Measurements from ENCODE around the gene FRMD6.

Gene FRMD6

GRCh38 chr14:51730098-51730497, 78.4 kb downstream of the FRMD6 start:
- TF ChIP-seq CTCF (conservative IDR thresholded peaks at IDR 0.05; ENCODE audit: low read length) (no peak), EZH2phosphoT487 (IDR thresholded peaks at IDR 0.05; ENCODE audit: borderline replicate concordance) (no peak)
- Histone ChIP-seq H3F3A (ENCODE audit: low read depth) (no peaks in the 10 kb centered on the region), H3K36me3 (ENCODE audit: insufficient read depth, low read length) (no peaks in the 10 kb centered on the region), H4K20me1 (ENCODE audit: insufficient read depth, low read length, poor library complexity, severe bottlenecking) (no peaks in the 10 kb centered on the region), H3K4me1 (ENCODE audit: insufficient read depth, low read length, poor library complexity, severe bottlenecking) (no peaks in the 10 kb centered on the region), H3K4me3 (ENCODE audit: low read length, poor library complexity, severe bottlenecking) (no peak overlapping the region), H3K27me3 (ENCODE audit: insufficient read depth, low read length, poor library complexity, severe bottlenecking) (no peaks in the 10 kb centered on the region), H3K9me3 (ENCODE audit: insufficient read depth, low read depth, low read length) (no peaks in the 10 kb centered on the region), H3K9ac (ENCODE audit: low read depth, low read length, poor library complexity, severe bottlenecking) (no peak overlapping the region), H3K4me2 (ENCODE audit: low read depth, low read length, poor library complexity, severe bottlenecking) (no peak overlapping the region), H2AFZ (ENCODE audit: low read length) (no peak overlapping the region), H3K9me2 (replicated peaks; ENCODE audit: low read depth, low read length) (no peaks in the 10 kb centered on the region), H3K79me2 (ENCODE audit: insufficient read depth, low read length) (no peaks in the 10 kb centered on the region)

GRCh38 chr14:51730684-51731083, 79.0 kb downstream of the FRMD6 start:
- Histone ChIP-seq H3K4me1 (ENCODE audit: insufficient read depth, low read length, poor library complexity, severe bottlenecking) (no peaks in the 10 kb centered on the region), H3K79me2 (ENCODE audit: insufficient read depth, low read length) (no peaks in the 10 kb centered on the region), H3K9me3 (ENCODE audit: insufficient read depth, low read depth, low read length) (no peaks in the 10 kb centered on the region), H3K9me2 (replicated peaks; ENCODE audit: low read depth, low read length) (no peaks in the 10 kb centered on the region), H4K20me1 (ENCODE audit: insufficient read depth, low read length, poor library complexity, severe bottlenecking) (no peaks in the 10 kb centered on the region), H2AFZ (ENCODE audit: low read length) (no peak overlapping the region), H3K9ac (ENCODE audit: low read depth, low read length, poor library complexity, severe bottlenecking) (no peak overlapping the region), H3K27me3 (ENCODE audit: insufficient read depth, low read length, poor library complexity, severe bottlenecking) (no peaks in the 10 kb centered on the region), H3K36me3 (ENCODE audit: insufficient read depth, low read length) (no peaks in the 10 kb centered on the region), H3K4me2 (ENCODE audit: low read depth, low read length, poor library complexity, severe bottlenecking) (no peak overlapping the region), H3F3A (ENCODE audit: low read depth) (no peaks in the 10 kb centered on the region), H3K4me3 (ENCODE audit: low read length, poor library complexity, severe bottlenecking) (no peak overlapping the region)
- no peak for TF ChIP-seq EZH2phosphoT487 (IDR thresholded peaks at IDR 0.05; ENCODE audit: borderline replicate concordance)
- no peak for TF ChIP-seq CTCF (conservative IDR thresholded peaks at IDR 0.05; ENCODE audit: low read length)

GRCh38 chr14:51732494-51733112, 80.9 kb downstream of the FRMD6 start:
- H3K9me2 ChIP-seq (replicated peaks; ENCODE audit: low read depth, low read length): no peaks in the 10 kb centered on the region
- H3F3A ChIP-seq (ENCODE audit: low read depth): no peaks in the 10 kb centered on the region
- no peaks in the 10 kb centered on the region for H3K27me3 ChIP-seq (ENCODE audit: insufficient read depth, low read length, poor library complexity, severe bottlenecking)
- no peak overlapping the region for H2AFZ ChIP-seq (ENCODE audit: low read length)
- no peaks in the 10 kb centered on the region for H4K20me1 ChIP-seq (ENCODE audit: insufficient read depth, low read length, poor library complexity, severe bottlenecking)
- H3K4me2 ChIP-seq (ENCODE audit: low read depth, low read length, poor library complexity, severe bottlenecking): no peak overlapping the region
- no peaks in the 10 kb centered on the region for H3K9me3 ChIP-seq (ENCODE audit: insufficient read depth, low read depth, low read length)
- no peak overlapping the region for H3K9ac ChIP-seq (ENCODE audit: low read depth, low read length, poor library complexity, severe bottlenecking)
- no peaks in the 10 kb centered on the region for H3K4me1 ChIP-seq (ENCODE audit: insufficient read depth, low read length, poor library complexity, severe bottlenecking)
- TF ChIP-seq CTCF (conservative IDR thresholded peaks at IDR 0.05; ENCODE audit: low read length) (no peak), EZH2phosphoT487 (IDR thresholded peaks at IDR 0.05; ENCODE audit: borderline replicate concordance) (no peak)
- no peaks in the 10 kb centered on the region for H3K79me2 ChIP-seq (ENCODE audit: insufficient read depth, low read length)
- no peak overlapping the region for H3K4me3 ChIP-seq (ENCODE audit: low read length, poor library complexity, severe bottlenecking)
- H3K36me3 ChIP-seq (ENCODE audit: insufficient read depth, low read length): no peaks in the 10 kb centered on the region

All from Loucy (cell line).